GM23248 (cell line): ENCODE measurements around the gene TMEM121. TPM values are rescaled to one million over a fixed set of nuclear protein-coding genes. Genes with fewer than 3 reads are reported as not detected.

Source experiments
- DNase-seq: peaks from one replicate; pipeline ENCODE4 v3.0.0-alpha.2; 2015
- H2AFZ ChIP-seq: fragments of 200-600 bp; sonication (generic); 2 replicates; pipeline ENCODE4 v1.6.1; 2016; ENCODE audit warnings: antibody characterized with exemption
- H3F3A ChIP-seq: fragments of 200-600 bp; sonication (generic); 2 replicates; pipeline ENCODE4 v1.6.1; 2016; ENCODE audit warnings: mild to moderate bottlenecking, antibody characterized with exemption, mixed run types; ENCODE audit not compliant: insufficient read depth
- H3K27ac ChIP-seq: fragments of 200-600 bp; sonication (generic); 2 replicates; pipeline ENCODE4 v1.5.1; 2016; ENCODE audit warnings: mild to moderate bottlenecking
- H3K27me3 ChIP-seq: fragments of 200-600 bp; sonication (generic); replicated peaks from 2 replicates; pipeline ENCODE4 v1.6.1; 2016; ENCODE audit warnings: mild to moderate bottlenecking; ENCODE audit not compliant: insufficient read depth
- H3K36me3 ChIP-seq: fragments of 200-600 bp; sonication (generic); 2 replicates; pipeline ENCODE4 v1.6.1; 2016; ENCODE audit warnings: low read depth, mild to moderate bottlenecking
- H3K4me1 ChIP-seq: fragments of 200-600 bp; sonication (generic); 2 replicates; pipeline ENCODE4 v1.6.1; 2016; ENCODE audit warnings: mild to moderate bottlenecking; ENCODE audit not compliant: insufficient read depth
- H3K4me2 ChIP-seq: fragments of 200-600 bp; sonication (generic); one replicate; pipeline ENCODE4 v1.6.1; 2016; ENCODE audit warnings: mild to moderate bottlenecking; ENCODE audit not compliant: unreplicated experiment
- H3K4me3 ChIP-seq: fragments of 200-600 bp; sonication (generic); 2 replicates; pipeline ENCODE4 v1.5.1; 2016; ENCODE audit warnings: mild to moderate bottlenecking
- H3K79me2 ChIP-seq: fragments of 200-600 bp; sonication (generic); 2 replicates; pipeline ENCODE4 v1.6.1; 2016; ENCODE audit warnings: mild to moderate bottlenecking; ENCODE audit not compliant: insufficient read depth
- H3K9ac ChIP-seq: fragments of 200-600 bp; sonication (generic); 2 replicates; pipeline ENCODE4 v1.6.1; 2016; ENCODE audit warnings: mild to moderate bottlenecking
- H3K9me2 ChIP-seq: fragments of 200-600 bp; sonication (generic); 2 replicates; pipeline ENCODE4 v1.6.1; 2016; ENCODE audit warnings: mixed run types, mild to moderate bottlenecking, moderate library complexity; ENCODE audit not compliant: insufficient read depth
- H3K9me3 ChIP-seq: fragments of 200-600 bp; sonication (generic); one replicate; pipeline ENCODE4 v1.6.1; 2017; ENCODE audit warnings: low read depth
- H4K20me1 ChIP-seq: fragments of 200-600 bp; sonication (generic); 2 replicates; pipeline ENCODE4 v1.6.0; 2016; ENCODE audit not compliant: insufficient read depth
- EZH2 ChIP-seq: fragments of 200-600 bp; sonication (generic); IDR thresholded peaks from 2 replicates; pipeline ENCODE4 v1.6.1; 2018; ENCODE audit warnings: antibody characterized with exemption, mild to moderate bottlenecking; ENCODE audit not compliant: insufficient read depth, poor library complexity, severe bottlenecking
- EZH2phosphoT487 ChIP-seq: fragments of 200-600 bp; sonication (generic); IDR thresholded peaks from 2 replicates; pipeline ENCODE4 v1.6.1; 2018; ENCODE audit warnings: antibody characterized with exemption, moderate library complexity, mild to moderate bottlenecking, low read depth; ENCODE audit not compliant: insufficient read depth
- WGBS, 2 experiments: methylation state at CpG; one replicate each; pipeline ENCODE4 v1.1.6; 2015 to 2017; ENCODE audit warnings: low lambda C conversion rate in 2 of 2, low coverage in 1 of 2; ENCODE audit errors: missing lambda C conversion rate in 2 of 2; 5-methylcytosine and 5-hydroxymethylcytosine counted together
- in situ Hi-C: fragments of 300-500 bp; cut with MboI; formaldehyde crosslinking; loops from 2 replicates; pipeline ENCODE4 v1.15.0; 2020
- polyA plus RNA-seq: library from polyadenylated mRNA; unstranded; fragments of >200 nt; fragmentation: Nextera tagmentation; extraction: Ambion mirVana; gene quantifications from 2 replicates; pipeline ENCODE4 v1.2.1, GENCODE V29; 2016
- total RNA-seq: library from RNA; depleted of rRNA; stranded (reverse); fragments of >200 nt; shearing (Covaris generic); gene quantifications from 2 replicates; pipeline ENCODE4 v1.2.3, GENCODE V29; 2014

The TMEM121 gene
- total and polyA plus RNA-seq, 2 experiments from 2014 or later: 5.8 to 11.1 TPM

GRCh38 chr14:105529569-105530284 lies 3.3 kb downstream of the TMEM121 start:
- Histone ChIP-seq H3K27ac (no peak overlapping the region), H3K27me3 (no peaks in the 10 kb centered on the region; the same call in 1 of the 2 replicates), H3K36me3 (no peaks in the 10 kb centered on the region), H4K20me1 (no peaks in the 10 kb centered on the region), H3K9me2 (no peaks in the 10 kb centered on the region), H3K9ac (no peak overlapping the region), H3K4me2 (no peak overlapping the region), H3K4me3 (no peak overlapping the region), H3K9me3 (no peaks in the 10 kb centered on the region), H3F3A (peaks cover 9% of the 10 kb centered on the region), H2AFZ (no peak overlapping the region), H3K79me2 (no peaks in the 10 kb centered on the region), H3K4me1 (no peaks in the 10 kb centered on the region)
- TF ChIP-seq EZH2phosphoT487 (no peak), EZH2 (no peak)
- in situ Hi-C loops: no loop called here
- 81 to 88% methylated on average over 26 to 63 of the region's 63 CpGs for WGBS, 2 experiments
- no peak for DNase-seq

GRCh38 chr14:105530285-105531087 lies 4.1 kb downstream of the TMEM121 start:
- H3F3A ChIP-seq: peaks cover 6% of the 10 kb centered on the region
- H3K4me2 ChIP-seq: no peak overlapping the region
- no peaks in the 10 kb centered on the region for H3K4me1 ChIP-seq
- H2AFZ ChIP-seq: no peak overlapping the region
- no peaks in the 10 kb centered on the region; the same call in 1 of the 2 replicates for H3K27me3 ChIP-seq
- H3K27ac ChIP-seq: no peak overlapping the region
- no peaks in the 10 kb centered on the region for H3K9me2 ChIP-seq
- no peak for TF ChIP-seq EZH2
- TF ChIP-seq EZH2phosphoT487: no peak
- no peak overlapping the region for H3K4me3 ChIP-seq
- 86 to 96% methylated on average over 14 to 19 of the region's 19 CpGs for WGBS, 2 experiments
- no peaks in the 10 kb centered on the region for H3K9me3 ChIP-seq
- no peaks in the 10 kb centered on the region for H4K20me1 ChIP-seq
- in situ Hi-C loops: no loop called here
- H3K36me3 ChIP-seq: no peaks in the 10 kb centered on the region
- no peaks in the 10 kb centered on the region for H3K79me2 ChIP-seq
- no peak overlapping the region for H3K9ac ChIP-seq
- DNase-seq: no peak

- Histone ChIP-seq H3K4me3 (no peak overlapping the region), H3K27me3 (no peaks in the 10 kb centered on the region; the same call in 1 of the 2 replicates), H3K36me3 (no peaks in the 10 kb centered on the region), H3K79me2 (no peaks in the 10 kb centered on the region), H4K20me1 (no peaks in the 10 kb centered on the region), H3K9ac (no peak overlapping the region), H3K4me1 (no peaks in the 10 kb centered on the region), H3K4me2 (no peak overlapping the region), H3K9me2 (no peaks in the 10 kb centered on the region), H3K9me3 (no peaks in the 10 kb centered on the region), H3F3A (no peaks in the 10 kb centered on the region), H3K27ac (no peak overlapping the region), H2AFZ (no peak overlapping the region)
- in situ Hi-C loops: no loop called here
- TF ChIP-seq EZH2 (no peak), EZH2phosphoT487 (no peak)
- WGBS, 2 experiments: 90 to 93% methylated on average over 25 to 30 of the region's 30 CpGs
- no peak for DNase-seq
Measured at GRCh38 chr14:105531088-105531893, 4.9 kb downstream of the TMEM121 start.
